Measurements from ENCODE around the gene SOS1. TPM values are rescaled to one million over a fixed set of nuclear protein-coding genes. Genes with fewer than 3 reads are reported as not detected.

The SOS1 gene
- total RNA-seq, 2 donors from 2014 or later: 35.0 to 54.1 TPM

- H3K27me3 ChIP-seq (replicated peaks; ENCODE audit: insufficient read depth): no peaks in the 10 kb centered on the region
- no peak for TF ChIP-seq POLR2A (IDR thresholded peaks at IDR 0.05)
- TF ChIP-seq POLR2AphosphoS5 (IDR thresholded peaks at IDR 0.05): no peak
- no peak for TF ChIP-seq CTCF (IDR thresholded peaks at IDR 0.05)
- no peak overlapping the region for H3K4me3 ChIP-seq
- no peaks in the 10 kb centered on the region for H3K9me3 ChIP-seq
- WGBS: 97% methylated on average over 1 of the region's 1 CpG
- intact Hi-C loops (cut with DNase I): no loop called here
- no peaks in the 10 kb centered on the region for H3K36me3 ChIP-seq
- no peak overlapping the region for H3K27ac ChIP-seq
- DNase-seq (ENCODE audit: low spot score): no peak
- no peaks in the 10 kb centered on the region for H3K4me1 ChIP-seq (replicated peaks)
Measured at GRCh38 chr2:38988716-38989115, 132.1 kb downstream of the SOS1 start.

GRCh38 chr2:38982498-38982897 lies 138.4 kb downstream of the SOS1 start:
- Histone ChIP-seq H3K4me3 (no peak overlapping the region), H3K36me3 (no peaks in the 10 kb centered on the region), H3K4me1 (replicated peaks) (no peaks in the 10 kb centered on the region), H3K27me3 (replicated peaks; ENCODE audit: insufficient read depth) (no peaks in the 10 kb centered on the region), H3K9me3 (no peaks in the 10 kb centered on the region), H3K27ac (no peak overlapping the region)
- intact Hi-C loops (cut with DNase I): no loop called here
- TF ChIP-seq CTCF (IDR thresholded peaks at IDR 0.05) (no peak), POLR2AphosphoS5 (IDR thresholded peaks at IDR 0.05) (no peak), POLR2A (IDR thresholded peaks at IDR 0.05) (no peak)
- no peak for DNase-seq (ENCODE audit: low spot score)
- WGBS: 91% methylated on average over 1 of the region's 1 CpG

GRCh38 chr2:38981670-38982357 lies 139.0 kb downstream of the SOS1 start:
- Histone ChIP-seq H3K36me3 (no peaks in the 10 kb centered on the region), H3K4me3 (no peak overlapping the region), H3K27ac (no peak overlapping the region), H3K27me3 (replicated peaks; ENCODE audit: insufficient read depth) (no peaks in the 10 kb centered on the region), H3K4me1 (replicated peaks) (no peaks in the 10 kb centered on the region), H3K9me3 (no peaks in the 10 kb centered on the region)
- no peak for DNase-seq (ENCODE audit: low spot score)
- 92% methylated on average over 8 of the region's 8 CpGs for WGBS
- TF ChIP-seq POLR2A (IDR thresholded peaks at IDR 0.05): no peak
- no peak for TF ChIP-seq POLR2AphosphoS5 (IDR thresholded peaks at IDR 0.05)
- no peak for TF ChIP-seq CTCF (IDR thresholded peaks at IDR 0.05)
- intact Hi-C loops (cut with DNase I): no loop called here

- intact Hi-C loops (cut with DNase I): no loop called here
Measured at GRCh38 chr2:38981003-38981669, 139.7 kb downstream of the SOS1 start.

More at GRCh38 chr2:38981003-38981669, 139.7 kb downstream of the SOS1 start:
- Histone ChIP-seq H3K27ac (no peak overlapping the region), H3K9me3 (no peaks in the 10 kb centered on the region), H3K27me3 (replicated peaks; ENCODE audit: insufficient read depth) (no peaks in the 10 kb centered on the region), H3K4me1 (replicated peaks) (no peaks in the 10 kb centered on the region), H3K36me3 (no peaks in the 10 kb centered on the region), H3K4me3 (no peak overlapping the region)
- DNase-seq (ENCODE audit: low spot score): no peak
- WGBS: 93% methylated on average over 3 of the region's 3 CpGs
- TF ChIP-seq POLR2AphosphoS5 (IDR thresholded peaks at IDR 0.05) (no peak), CTCF (IDR thresholded peaks at IDR 0.05) (no peak), POLR2A (IDR thresholded peaks at IDR 0.05) (no peak)

Measured in prostate gland (tissue), 2 donors.